Hippocampal formation (tissue), 2 donors: ENCODE results near the gene CASQ1.

Experiments used
- DNase-seq, 2 donors: peaks; one replicate each; lab custom pipeline; 2025; lab: John Stamatoyannopoulos, UW

CASQ1 gene

GRCh38 chr1:160205242-160206035 is 15.1 kb downstream of the CASQ1 start, which contains the start of gene PEA15:
TSS of gene PEA15 (plus strand) at chr1:160205384. CDS start at chr1:160211545, 6,161 bp downstream.
- peak; percentile 64 to 77 for DNase-seq

GRCh38 chr1:160206036-160206389 is 15.6 kb downstream of the CASQ1 start:
- DNase-seq = no peak

- no peak for DNase-seq
Measured at GRCh38 chr1:160206421-160207117, 16.2 kb downstream of the CASQ1 start.

GRCh38 chr1:160207118-160207650 is 16.8 kb downstream of the CASQ1 start:
- DNase-seq = no peak

- no peak for DNase-seq
Measured at GRCh38 chr1:160207771-160208556, 17.6 kb downstream of the CASQ1 start.

- no peak for DNase-seq
Measured at GRCh38 chr1:160208557-160209320, 18.4 kb downstream of the CASQ1 start.

GRCh38 chr1:160209321-160210046 is 19.1 kb downstream of the CASQ1 start:
- peak in 1 of 2 donors; percentile 20 for DNase-seq

- DNase-seq = peak in 1 of 2 donors; percentile 24
Measured at GRCh38 chr1:160210561-160210960, 20.2 kb downstream of the CASQ1 start.

- DNase-seq = peak; percentile 24 to 67
Measured at GRCh38 chr1:160211046-160211790, 20.8 kb downstream of the CASQ1 start.

GRCh38 chr1:160214481-160215140 is 24.2 kb downstream of the CASQ1 start:
- DNase-seq = no peak

- no peak for DNase-seq
Measured at GRCh38 chr1:160216301-160216700, 25.9 kb downstream of the CASQ1 start.

- DNase-seq = no peak
Measured at GRCh38 chr1:160217481-160218051, 27.2 kb downstream of the CASQ1 start.

GRCh38 chr1:160219062-160219929 is 28.9 kb downstream of the CASQ1 start:
- DNase-seq = peak; percentile 63 to 84

GRCh38 chr1:160220301-160220700 is 29.9 kb downstream of the CASQ1 start:
- no peak for DNase-seq

GRCh38 chr1:160221089-160221488 is 30.7 kb downstream of the CASQ1 start:
- DNase-seq = no peak

- no peak for DNase-seq
Measured at GRCh38 chr1:160222546-160222945, 32.2 kb downstream of the CASQ1 start.

- DNase-seq = no peak
Measured at GRCh38 chr1:160224606-160225005, 34.2 kb downstream of the CASQ1 start.

- no peak for DNase-seq
Measured at GRCh38 chr1:160225345-160225744, 35.0 kb downstream of the CASQ1 start.
